Hematopoietic multipotent progenitor cell treated with erythropoietin and hydrocortisone succinate and interleukin-3 and kit ligand, for 15 days (in vitro differentiated cells): Measurements from ENCODE around the gene HEBP1.

Experiments
- DNase-seq: peaks from one replicate; pipeline ENCODE4 v3.0.0-alpha.2; 2015; ENCODE audit warnings: low spot score

The HEBP1 gene

DNA sequence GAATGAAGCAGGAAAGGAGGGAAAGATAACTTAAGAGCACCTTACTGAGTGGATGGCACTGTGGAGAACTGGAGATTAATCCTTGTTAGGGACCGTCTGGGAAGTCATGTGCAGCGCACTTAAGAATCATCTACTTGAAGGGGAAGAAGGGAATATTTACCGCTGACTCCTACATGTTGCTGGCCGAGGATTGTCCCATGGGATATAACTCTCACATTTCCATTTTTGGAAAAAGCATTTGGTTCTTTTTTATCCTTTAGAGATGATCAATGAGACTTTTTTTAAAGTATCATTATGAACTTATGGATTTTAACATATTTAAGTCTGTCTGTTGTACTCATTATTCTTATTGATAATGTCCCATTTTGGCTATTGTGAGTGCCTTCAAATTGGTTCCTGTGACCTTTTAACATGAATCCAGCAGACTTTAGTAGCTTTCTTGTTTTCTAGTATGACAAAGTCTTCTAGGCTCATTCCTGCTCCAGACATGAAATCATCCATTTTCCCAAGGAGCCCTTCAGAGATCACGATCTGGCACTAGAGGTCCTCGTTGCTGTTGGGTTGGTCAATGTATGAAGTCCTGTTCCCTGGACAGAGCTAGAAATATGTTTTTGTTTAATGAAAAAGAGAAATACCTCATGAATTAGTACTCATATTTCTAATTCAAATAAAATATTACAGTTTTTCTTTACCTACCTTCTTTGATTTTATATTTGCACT is 23.9 kb upstream of the HEBP1 start:
- DNase-seq, result no peak

DNA sequence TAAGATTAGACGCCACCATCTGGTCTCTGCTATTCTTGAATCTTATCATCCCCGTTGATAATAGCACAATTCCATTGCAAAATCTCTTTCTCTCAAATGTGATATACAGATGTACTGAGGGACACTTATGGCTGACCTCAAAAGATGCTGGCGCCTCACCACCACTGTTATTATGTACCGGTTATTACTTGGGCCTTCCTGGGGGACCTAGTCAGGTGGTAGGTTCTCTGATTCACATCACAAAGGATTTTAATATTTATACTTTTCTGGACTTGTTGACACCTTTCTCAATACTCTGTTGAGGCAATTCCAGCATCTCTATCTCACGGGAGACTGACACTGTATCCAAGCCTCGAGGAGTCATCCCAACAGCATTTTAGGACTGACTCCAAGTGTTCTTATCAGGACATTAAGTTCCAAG is 22.8 kb upstream of the HEBP1 start:
- DNase-seq, result no peak

DNA sequence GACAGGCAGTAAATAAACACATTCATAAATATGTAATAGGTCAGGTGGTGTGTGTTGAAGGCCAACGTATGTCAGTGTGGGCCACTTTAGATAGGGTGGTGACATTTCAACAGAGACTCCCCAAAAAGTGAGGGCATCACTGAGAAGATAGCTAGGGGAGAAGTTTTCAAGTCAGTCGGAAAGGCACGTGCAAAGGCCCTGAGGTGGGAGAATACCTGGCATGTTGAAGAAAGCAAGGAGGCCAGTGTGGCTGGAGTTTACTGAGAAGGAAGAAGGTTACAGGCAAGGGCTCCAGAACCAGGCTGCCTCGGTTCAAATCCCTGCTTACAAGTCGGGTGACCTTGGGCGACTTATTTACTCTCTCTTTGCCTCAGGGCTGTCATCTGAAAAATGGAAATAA is 11.0 kb upstream of the HEBP1 start:
- DNase-seq, result no peak

DNA sequence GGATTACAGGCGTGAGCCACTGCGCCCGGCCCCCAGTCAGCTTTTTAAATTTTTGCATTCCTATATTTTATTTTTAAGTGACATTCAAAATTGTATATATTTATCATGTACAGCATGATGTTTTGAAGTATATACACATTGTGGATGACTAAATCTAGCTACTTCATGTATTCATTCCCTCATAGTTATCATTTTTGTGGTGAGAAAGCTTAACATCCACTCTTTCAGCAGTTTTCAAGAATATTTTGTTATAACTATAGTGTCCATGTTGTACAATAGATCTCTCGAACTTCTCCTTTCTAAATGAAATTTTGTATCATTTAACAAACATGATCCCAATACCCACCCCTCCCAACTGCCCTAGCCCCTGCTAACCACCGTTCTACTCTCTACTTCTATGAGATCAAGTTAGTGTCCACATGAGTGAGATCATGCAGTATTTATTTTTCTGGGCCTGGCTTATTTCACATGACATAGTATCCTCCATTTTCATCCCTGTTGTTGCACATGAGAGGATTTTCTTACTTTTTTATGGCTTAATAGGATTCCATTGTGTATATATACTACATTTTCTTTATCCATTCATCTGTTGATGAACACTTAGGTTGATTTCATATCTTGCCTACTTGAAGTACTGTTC is 8.8 kb upstream of the HEBP1 start:
- DNase-seq, result no peak

DNA sequence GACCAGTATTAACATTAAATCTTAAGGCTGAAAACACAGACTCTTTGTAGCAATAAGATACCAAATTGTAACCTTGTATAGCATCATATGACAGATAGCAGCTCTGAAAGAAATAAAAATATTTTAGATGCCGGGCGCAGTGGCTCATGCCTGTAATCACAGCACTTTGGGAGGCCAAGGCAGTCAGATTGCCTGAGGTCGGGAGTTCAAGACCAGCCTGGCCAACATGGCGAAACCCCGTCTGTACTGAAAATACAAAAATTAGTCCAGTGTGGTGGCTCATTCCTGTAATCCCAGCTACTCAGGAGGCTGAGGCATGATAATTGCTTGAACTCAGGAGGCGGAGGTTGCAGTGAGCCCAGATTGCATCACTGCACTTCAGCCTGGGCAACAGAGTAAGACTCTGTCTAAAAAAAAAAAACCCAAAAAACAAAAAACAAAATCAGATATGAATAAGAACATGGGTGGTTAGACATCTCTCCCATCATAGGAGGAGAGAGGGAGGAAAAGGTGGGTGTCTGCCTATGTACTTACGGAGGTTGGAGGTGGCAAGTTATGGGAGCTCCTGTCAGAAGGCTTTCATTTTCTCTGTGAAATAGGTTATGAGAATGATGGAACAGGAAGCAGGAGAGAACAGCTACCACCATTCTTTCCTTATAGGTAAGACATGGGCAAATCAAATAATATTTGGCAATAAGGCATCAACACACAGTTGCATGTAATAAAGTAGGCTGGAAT is 7.6 kb upstream of the HEBP1 start:
- no peak for DNase-seq

DNA sequence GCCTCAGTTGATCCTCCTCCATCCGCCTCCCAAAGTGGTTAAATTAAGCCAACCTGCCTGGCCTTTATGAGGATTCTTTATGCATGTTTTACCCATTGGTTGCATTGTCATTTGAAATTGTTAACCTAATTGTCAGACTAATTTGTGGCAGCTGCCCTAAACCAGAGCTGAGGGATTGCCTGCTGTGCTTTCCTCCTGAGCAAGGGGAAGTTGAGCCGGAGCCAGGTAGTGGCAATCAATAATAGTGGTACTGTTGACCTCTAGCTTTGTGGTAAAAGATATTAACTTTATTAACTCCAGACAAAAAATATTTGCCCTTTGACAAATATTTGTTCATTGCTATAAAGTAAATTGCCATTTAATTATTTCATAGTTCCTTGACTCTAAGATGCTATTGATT is 5.6 kb upstream of the HEBP1 start:
- DNase-seq, result no peak

DNA sequence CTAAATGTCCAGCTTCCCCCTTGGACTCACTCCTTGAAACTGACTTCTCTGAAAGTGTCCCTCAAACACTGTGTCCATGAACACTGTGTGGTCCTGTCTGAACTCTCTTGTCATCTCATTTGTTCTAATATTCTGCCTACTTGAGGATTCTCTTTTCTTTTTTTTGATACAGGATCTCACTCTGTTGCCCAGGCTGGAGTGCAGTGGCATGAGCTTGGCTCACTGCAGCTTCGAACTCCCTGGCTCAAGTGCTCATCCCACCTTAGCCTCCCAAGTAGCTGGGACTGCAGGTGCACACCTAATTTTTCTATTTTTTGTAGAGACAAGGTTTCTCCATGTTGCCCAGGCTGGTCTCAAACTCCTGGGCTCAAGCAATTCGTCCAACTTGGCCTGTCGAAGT is 4.9 kb upstream of the HEBP1 start:
- no peak for DNase-seq

DNA sequence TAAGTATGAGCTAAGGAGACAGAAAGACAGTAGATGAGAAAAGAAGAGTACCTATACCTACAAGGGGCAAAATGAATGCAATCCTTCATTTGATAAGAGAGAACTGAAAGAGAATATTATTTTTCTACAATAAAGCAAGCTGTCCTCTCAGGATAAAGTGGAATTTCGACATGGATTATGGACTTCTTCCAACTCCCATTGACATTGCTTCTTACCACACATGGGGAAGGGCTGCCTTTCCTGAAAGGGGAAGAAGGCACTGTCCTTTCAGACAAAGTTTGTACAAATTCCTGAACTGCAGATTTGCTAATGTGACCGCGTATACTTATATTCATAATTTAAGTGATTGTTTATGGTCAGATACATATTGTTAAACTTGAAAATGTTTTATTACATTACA is 4.3 kb upstream of the HEBP1 start:
- no peak for DNase-seq

DNA sequence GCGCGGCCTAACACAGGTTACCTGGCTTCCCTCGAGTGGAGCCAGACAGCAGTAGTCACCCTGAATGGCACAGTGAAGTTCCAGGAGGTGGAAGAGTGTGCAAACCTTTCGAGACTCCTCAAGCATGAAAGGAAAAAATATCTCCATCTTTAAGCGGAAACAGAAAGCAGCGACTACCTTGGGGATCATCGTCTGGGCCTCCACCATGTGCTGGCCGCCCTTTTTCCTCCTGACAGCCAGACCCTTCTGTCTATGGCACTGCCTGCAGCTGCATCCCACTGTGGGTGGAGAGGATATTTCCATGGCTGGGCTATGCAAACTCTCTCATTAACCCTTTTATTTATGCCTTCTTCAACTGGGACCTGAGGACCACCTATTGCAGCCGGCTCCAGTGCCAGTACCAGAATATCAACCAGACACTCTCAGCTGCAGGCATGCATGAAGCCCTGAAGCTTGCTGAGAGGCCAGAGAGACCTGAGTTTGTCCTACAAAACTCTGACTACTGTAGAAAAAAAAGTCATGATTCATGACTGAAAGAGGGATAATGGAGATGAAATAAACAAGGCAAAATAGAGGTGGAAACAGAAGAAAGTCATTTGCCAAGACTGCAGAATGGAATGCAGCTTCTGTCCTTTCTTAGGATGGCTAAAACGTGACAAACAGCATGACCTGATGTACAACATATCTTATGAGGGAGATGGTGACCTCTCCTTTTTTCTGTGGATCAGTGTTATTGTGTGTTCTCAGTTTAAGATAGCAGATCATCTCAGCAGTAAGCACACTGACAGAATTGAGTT is 2.4 kb upstream of the HEBP1 start:
- DNase-seq, result no peak

DNA sequence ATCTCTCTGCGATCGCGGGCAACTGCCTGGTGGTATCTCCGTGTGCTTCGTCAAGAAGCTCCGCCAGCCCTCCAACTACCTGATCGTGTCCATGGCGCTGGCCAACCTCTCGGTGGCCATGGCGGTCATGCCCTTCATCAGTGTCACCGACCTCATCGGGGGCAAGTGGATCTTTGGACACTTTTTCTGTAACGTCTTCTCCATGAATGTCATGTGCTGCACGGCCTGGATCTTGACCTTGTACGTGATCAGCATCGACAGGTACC is 1.6 kb upstream of the HEBP1 start:
- DNase-seq, result no peak

DNA sequence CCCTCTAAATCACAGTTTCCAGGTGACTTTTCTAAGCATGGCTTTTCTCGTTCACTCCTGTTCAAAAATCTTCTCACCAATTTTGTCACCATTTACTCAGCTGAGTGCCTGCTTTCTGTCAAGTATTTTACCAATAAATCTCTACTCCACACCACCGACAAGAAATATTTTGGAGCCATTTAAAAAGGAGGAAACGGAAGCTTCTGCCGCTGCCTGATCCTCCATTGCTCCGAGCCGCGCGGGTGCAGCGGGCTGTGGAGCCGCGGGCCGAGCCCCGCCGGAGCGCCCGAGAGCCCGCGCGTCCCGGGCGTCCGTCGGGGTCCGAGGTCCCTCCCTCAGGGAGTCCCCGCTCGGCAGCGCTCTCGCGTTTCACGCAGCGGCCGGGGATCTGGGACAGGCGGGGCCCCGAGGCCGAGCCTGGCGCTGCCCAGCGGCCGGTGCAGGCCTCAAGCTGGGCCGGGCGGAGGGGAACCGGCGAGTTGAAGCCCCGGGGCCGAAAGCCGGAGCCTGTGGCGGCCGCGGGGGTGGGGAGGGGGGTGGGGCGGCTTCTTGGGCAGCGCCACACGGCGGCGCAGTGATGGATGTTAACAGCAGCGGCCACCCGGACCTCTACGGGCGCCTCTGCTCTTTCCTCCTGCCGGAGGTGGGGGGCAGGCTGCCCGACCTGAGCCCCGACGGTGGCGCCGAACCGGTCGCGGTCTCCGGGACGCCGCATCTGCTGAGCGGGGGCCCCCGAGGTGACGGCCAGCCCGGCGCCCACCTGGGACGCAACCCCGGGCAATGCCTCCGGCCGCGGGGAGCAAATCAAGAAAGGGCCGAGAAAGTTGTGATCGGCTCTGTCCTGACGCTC is 1.1 kb upstream of the HEBP1 start:
- DNase-seq, result peak; percentile 73

DNA sequence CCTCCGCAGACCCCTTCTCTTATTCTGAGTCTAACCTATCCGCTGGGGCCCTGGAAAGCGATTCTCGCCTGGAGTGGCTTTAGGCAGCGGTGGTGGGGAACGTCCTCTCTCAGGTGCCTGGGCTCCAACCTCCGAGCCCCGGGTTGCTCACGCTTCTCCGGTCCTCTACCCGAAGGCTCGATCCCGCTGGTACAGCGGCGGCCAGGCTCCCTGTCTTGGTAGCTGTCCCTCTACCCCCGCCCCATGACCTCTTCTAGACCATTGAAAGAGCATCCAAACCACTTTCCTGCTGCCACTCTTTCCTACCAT is 505 bp upstream of the HEBP1 start:
- no peak for DNase-seq

DNA sequence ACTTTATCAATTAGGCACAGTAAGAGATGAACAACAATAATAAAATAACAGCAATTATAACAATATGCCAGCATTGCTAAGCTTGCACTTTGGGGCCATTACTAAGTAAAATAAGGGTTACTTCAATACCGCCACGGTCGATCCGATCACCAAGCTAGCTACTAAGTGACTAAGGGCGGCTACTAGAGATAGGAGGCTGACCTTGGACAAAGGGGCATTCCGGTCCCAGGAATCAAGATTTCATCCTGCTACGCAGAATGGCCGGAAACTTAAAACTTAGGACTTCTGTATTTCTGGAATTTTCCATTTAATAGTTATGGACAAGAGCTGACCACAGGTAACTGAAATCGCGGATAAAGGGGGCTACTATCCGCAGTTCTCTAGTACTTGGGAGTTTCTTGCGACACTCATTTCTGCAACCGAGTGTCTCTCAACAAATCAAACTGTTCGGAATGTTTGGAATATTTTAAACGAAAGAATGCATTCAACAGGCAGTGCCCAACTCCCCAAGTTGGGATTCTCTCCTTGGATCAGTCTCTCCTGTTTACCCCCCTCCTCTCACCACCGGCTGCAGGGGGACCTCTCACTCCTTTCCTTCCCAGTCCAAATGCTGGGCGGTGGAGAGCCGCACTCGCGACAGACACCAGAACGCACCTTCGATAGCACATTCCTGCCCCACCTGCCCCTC is 650 bp downstream of the HEBP1 start:
- DNase-seq, result peak; percentile 49

DNA sequence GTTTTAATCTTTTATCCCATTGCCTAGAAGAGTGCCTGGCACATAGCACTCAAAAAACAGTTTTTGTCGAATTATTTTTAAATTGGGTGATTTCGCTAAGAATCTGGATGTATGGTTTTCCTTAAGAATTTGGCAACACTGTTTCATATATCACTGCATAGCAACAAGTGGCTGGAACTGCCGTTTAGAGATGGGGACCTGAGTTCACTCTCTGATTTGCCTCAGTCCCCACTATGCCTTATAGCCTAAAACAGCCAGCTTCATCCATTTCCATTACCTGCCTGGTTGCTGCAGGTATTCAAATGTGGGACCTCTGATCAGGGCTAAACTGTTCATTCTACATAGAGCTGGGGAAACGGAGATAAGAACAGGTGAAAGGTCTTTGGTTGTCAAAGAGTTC is 1.8 kb downstream of the HEBP1 start:
- no peak for DNase-seq

DNA sequence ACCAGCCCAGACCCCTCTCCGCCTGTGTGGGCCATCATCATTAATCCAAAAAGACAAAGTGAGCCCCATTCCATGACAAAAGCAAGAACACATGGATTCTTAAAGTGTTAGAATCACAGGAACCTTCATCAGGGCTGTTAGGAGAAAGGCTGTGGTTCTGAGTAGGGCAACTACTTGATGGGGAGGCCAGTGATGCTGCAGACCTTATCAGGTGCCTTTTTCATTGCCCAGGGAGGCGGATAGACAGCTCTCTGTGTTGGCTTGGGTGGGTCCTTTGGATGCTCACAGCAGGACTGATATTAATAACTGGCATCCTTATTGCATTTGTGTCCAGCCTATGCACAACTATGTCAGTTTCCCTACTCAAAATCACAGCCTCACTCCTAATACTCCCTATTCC is 2.3 kb downstream of the HEBP1 start:
- DNase-seq, result peak; percentile 34

DNA sequence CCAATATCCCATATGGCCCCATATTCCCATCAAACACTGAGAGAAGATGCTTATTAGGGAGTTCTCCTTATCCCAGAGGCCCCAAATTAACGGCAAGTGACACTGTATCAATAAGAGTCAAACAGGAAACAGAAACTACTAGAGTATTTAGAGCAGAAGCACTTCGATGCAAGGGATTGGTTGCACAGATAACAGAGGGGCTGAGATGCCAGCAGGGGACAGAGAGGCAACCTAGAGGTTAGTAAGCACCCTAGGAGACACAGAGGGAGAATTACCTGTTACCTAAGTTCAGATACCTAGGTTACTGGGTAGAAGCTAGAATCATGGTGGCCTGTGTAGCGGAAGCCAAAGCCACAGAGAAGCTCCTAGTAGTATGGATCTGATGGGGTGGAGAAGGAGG is 2.9 kb downstream of the HEBP1 start:
- peak; percentile 71 for DNase-seq

DNA sequence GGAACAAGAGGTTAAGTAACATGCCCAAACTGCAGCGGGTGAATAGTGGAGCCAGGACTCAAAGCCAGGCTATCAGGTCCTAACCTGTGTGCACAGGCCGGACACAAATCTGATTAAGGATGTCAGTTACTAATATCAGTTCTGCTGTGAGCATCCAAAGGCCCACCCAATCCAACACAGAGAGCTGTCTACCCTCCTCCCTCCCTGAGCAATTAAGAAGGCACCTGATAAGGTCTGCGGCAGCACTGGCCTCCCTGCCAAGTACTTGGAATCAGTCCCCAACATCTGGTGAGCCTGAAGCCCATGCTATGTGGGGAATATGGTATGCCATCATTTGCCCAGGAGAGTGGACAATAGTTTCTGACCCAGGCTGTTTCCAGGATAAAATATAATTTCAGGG is 3.9 kb downstream of the HEBP1 start:
- peak; percentile 89 for DNase-seq

DNA sequence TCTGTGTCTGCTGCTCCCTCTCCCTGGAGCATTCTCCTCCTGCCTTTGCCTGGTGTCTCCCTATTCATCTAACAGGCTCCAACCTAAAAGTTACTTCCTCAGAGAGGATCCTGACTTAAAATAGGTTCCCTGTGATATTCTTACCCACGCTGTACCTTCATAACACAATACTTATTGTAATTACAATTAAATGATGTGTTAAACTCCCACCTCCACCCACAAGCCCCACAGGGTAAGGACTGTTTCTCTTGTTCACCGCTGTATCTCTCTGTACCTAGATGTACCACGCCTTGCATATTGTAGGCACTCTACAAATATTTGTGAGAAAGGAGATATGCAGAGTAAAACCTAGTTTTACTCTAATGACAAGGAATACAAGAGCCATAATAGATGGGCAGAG is 5.0 kb downstream of the HEBP1 start:
- DNase-seq, result peak; percentile 25

DNA sequence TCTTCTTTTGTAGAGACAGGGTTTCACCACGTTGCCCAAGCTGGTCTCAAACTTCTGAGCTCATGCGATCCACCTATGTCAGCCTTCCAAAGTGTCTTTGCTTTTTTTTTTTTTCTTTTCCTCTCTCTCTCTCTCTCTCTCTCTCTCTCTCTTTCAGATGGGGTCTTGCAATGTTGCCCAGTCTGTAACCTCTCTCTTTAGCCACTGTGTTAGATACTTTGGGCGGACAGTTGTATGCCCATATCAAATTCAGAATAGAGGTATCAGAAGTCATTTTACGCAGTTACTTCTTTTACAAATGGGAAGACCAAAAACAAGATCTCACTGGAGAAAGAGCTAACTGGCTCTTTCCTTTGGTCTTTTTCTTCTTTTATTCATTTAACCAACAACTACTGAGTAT is 6.7 kb downstream of the HEBP1 start:
- DNase-seq, result no peak

DNA sequence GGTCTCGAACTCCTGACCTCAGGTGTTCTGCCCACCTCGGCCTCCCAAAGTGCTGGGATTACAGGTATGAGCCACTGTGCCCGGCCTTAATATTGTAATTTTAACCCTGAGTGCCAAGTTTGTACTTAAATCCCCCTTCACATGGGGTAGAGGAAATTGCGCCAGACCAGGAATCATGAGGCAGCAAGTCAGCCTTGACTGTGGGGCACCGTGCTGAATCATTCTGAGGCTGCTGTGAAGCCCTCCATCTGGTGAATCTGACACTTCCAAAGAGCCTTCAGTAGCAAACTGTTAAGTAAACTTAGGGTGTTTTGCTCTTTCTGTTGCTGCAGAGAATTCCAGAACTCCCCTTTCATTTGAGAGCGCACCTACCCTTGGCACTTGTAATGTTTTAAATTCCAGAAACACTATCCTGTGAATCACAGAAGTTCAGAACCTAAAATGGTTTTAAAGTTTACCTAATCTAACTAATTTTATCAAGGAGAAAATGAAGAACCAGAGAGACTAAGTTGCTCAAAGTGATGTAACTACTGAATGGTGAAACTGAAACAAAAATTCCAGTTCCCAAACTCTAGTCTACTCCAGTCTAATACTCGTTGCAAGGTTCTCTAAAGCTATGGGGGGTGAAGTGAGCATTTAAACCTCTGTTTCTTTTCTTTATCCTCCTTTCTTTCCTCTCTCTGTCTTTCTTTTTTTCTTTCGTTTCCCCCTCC is 7.5 kb downstream of the HEBP1 start:
- DNase-seq, result peak; percentile 91
